Parathyroid adenoma (tissue), 2 donors: Measurements from ENCODE around the gene GIPC3.

Experiments used
- H2AFZ ChIP-seq: fragments of 300-600 bp; sonication (generic); one replicate; pipeline ENCODE4 v1.7.0; 2017; ENCODE audit warnings: antibody characterized with exemption, mild to moderate bottlenecking
- H3K27ac ChIP-seq: fragments of 300-600 bp; sonication (generic); one replicate; pipeline ENCODE4 v1.7.0; 2017
- H3K27me3 ChIP-seq: fragments of 300-600 bp; sonication (generic); one replicate; pipeline ENCODE4 v1.7.0; 2017; ENCODE audit warnings: low read length; ENCODE audit not compliant: control insufficient read depth, insufficient read depth
- H3K36me3 ChIP-seq: fragments of 300-600 bp; sonication (generic); one replicate; pipeline ENCODE4 v1.7.0; 2017; ENCODE audit warnings: low read length; ENCODE audit not compliant: control insufficient read depth, insufficient read depth
- H3K4me1 ChIP-seq: fragments of 300-600 bp; sonication (generic); one replicate; pipeline ENCODE4 v1.7.0; 2017; ENCODE audit warnings: control low read depth
- H3K4me2 ChIP-seq: fragments of 300-600 bp; sonication (generic); one replicate; pipeline ENCODE4 v1.7.0; 2017; ENCODE audit warnings: low read length
- H3K4me3 ChIP-seq: fragments of 300-600 bp; sonication (generic); one replicate; pipeline ENCODE4 v1.7.0; 2017; ENCODE audit warnings: low read depth, low read length
- H3K79me2 ChIP-seq: fragments of 300-600 bp; sonication (generic); one replicate; pipeline ENCODE4 v1.7.0; 2017; ENCODE audit warnings: control low read depth
- H3K9ac ChIP-seq: fragments of 300-600 bp; sonication (generic); one replicate; pipeline ENCODE4 v1.7.0; 2017; ENCODE audit warnings: mild to moderate bottlenecking
- H3K9me3 ChIP-seq: fragments of 300-600 bp; sonication (generic); one replicate; pipeline ENCODE4 v1.7.0; 2017; ENCODE audit warnings: low read length; ENCODE audit not compliant: control insufficient read depth
- CTCF ChIP-seq: fragments of 300-600 bp; sonication (generic); IDR thresholded peaks from one replicate; pipeline ENCODE4 v1.7.0; 2017; ENCODE audit warnings: antibody characterized with exemption, mild to moderate bottlenecking
- donor health status: primary hyperparathyroidism.

Gene GIPC3

GRCh38 chr19:3634496-3635045, 49.3 kb downstream of the GIPC3 start:
- Histone ChIP-seq H3K27me3 (no peaks in the 10 kb centered on the region), H3K36me3 (no peaks in the 10 kb centered on the region), H3K9ac (no peak overlapping the region), H3K79me2 (no peaks in the 10 kb centered on the region), H3K9me3 (no peaks in the 10 kb centered on the region), H3K27ac (no peak overlapping the region), H2AFZ (no peak overlapping the region), H3K4me3 (no peak overlapping the region), H3K4me1 (no peaks in the 10 kb centered on the region), H3K4me2 (no peak overlapping the region)
- no peak for TF ChIP-seq CTCF

DNA sequence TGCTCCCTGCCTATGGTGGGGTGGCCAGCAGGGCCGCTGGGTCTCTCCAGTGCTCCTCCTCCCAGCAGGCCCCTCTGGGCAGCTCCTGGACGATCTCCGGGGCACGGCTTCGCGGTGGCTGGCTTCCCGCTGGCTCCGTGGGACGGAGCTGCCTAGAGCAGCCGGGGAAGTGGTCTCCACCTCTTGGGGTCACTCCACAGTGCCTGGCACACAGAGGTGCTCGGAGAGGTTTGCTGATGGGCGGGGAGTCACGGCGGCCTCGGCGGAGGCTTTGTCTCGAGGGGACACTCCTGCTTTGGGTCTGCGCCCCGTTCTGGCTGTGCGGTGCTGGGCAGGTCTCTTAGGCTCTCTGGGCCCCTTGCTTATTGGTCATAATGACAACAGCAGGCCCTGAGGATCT, 51.2 kb downstream of the GIPC3 start:
- Histone ChIP-seq H3K79me2 (no peaks in the 10 kb centered on the region), H3K9ac (no peak overlapping the region), H3K36me3 (no peaks in the 10 kb centered on the region), H3K4me2 (no peak overlapping the region), H3K4me3 (no peak overlapping the region), H3K27ac (no peak overlapping the region), H3K27me3 (no peaks in the 10 kb centered on the region), H3K4me1 (no peaks in the 10 kb centered on the region), H2AFZ (no peak overlapping the region), H3K9me3 (no peaks in the 10 kb centered on the region)
- no peak for TF ChIP-seq CTCF

DNA sequence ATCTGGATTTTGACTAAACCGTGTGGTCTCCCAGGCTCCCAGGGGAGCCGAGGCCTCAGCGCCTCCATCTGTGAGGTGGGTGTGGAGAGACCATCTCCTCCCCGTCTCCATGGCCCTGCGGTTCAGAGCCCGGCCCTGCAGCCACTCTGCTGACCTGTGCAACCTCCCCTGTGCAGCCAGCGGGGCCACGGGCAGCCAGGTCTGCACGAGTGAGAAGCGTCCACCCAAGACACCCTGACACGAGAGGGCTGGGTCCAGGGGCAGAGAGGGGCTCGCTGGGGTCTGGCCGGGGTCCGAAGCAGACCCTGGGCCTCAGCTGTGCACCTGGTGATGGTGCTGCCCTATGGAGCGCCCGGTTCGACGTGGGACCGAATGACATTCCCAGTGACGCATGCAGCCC, 51.7 kb downstream of the GIPC3 start:
- Histone ChIP-seq H3K27ac (no peak overlapping the region), H3K36me3 (no peaks in the 10 kb centered on the region)
- no peak for TF ChIP-seq CTCF

DNA sequence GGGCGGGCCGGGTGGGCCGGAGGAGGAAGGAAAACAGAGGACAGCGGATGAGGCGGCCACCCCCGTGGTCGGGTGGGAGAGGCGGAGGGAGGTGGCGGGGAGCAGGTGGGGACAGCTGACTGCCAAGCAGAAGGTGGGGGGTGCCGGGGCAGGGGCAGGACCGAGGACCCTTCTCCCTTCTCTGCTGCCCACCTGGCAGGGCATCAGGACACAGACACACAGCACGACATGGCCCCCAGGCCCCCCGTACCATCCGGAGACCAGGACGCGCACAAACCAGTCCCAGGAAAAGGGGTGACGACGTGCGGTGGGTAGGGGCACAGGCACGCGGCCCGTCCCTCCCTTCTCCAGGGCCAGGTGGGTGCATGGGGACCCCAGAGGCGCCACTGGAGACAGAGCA, 52.3 kb downstream of the GIPC3 start:
- H3K79me2 ChIP-seq: no peaks in the 10 kb centered on the region

More for the DNA sequence above, 51.7 kb downstream of the GIPC3 start:
- Histone ChIP-seq H3K4me3 (no peak overlapping the region), H2AFZ (no peak overlapping the region), H3K4me2 (no peak overlapping the region), H3K27me3 (no peaks in the 10 kb centered on the region), H3K79me2 (no peaks in the 10 kb centered on the region), H3K9ac (no peak overlapping the region), H3K9me3 (no peaks in the 10 kb centered on the region), H3K4me1 (no peaks in the 10 kb centered on the region)

More for the DNA sequence above, 52.3 kb downstream of the GIPC3 start:
- no peaks in the 10 kb centered on the region for H3K36me3 ChIP-seq
- no peak overlapping the region for H3K27ac ChIP-seq
- no peak overlapping the region for H2AFZ ChIP-seq
- no peak overlapping the region for H3K4me3 ChIP-seq
- no peaks in the 10 kb centered on the region for H3K9me3 ChIP-seq
- no peak overlapping the region for H3K4me2 ChIP-seq
- H3K27me3 ChIP-seq: no peaks in the 10 kb centered on the region
- H3K4me1 ChIP-seq: no peaks in the 10 kb centered on the region
- no peak overlapping the region for H3K9ac ChIP-seq
- TF ChIP-seq CTCF: no peak
